GM12874 (cell line): Measurements from ENCODE around the gene STK32A.

Experiments
- TF ChIP-seq, protein P1 (sequence below): IDR thresholded peaks from 2 replicates; pipeline ENCODE4 v1.5.1; 2011; ENCODE audit warnings: low read depth, mild to moderate bottlenecking, control low read depth, low read length, moderate library complexity; ENCODE audit not compliant: insufficient read depth

STK32A gene

GRCh38 chr5:147332658-147333057 lies 97.8 kb downstream of the STK32A start:
- TF ChIP-seq, protein P1, sequence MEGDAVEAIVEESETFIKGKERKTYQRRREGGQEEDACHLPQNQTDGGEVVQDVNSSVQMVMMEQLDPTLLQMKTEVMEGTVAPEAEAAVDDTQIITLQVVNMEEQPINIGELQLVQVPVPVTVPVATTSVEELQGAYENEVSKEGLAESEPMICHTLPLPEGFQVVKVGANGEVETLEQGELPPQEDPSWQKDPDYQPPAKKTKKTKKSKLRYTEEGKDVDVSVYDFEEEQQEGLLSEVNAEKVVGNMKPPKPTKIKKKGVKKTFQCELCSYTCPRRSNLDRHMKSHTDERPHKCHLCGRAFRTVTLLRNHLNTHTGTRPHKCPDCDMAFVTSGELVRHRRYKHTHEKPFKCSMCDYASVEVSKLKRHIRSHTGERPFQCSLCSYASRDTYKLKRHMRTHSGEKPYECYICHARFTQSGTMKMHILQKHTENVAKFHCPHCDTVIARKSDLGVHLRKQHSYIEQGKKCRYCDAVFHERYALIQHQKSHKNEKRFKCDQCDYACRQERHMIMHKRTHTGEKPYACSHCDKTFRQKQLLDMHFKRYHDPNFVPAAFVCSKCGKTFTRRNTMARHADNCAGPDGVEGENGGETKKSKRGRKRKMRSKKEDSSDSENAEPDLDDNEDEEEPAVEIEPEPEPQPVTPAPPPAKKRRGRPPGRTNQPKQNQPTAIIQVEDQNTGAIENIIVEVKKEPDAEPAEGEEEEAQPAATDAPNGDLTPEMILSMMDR, result no peak

DNA sequence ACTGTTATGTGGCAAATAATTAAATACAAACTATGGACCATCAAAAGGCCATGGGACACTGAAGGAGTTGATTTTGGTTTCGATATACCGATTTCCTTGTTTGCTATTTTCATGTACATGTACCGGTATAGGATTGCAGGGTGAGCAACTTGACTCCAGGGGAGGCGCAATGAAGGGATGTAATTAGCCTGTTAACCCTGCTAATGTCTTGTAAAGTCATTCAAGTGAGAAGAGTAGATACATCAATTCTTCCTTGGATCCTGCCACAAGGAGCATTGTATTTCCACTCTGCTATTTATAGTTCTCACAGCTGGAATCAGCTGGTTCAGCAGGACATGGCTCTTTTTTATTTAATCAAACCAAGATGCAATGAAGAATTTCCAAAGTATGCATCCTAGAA lies 102.0 kb downstream of the STK32A start:
- TF ChIP-seq, protein P1, result no peak

- TF ChIP-seq, protein P1, result peak; percentile 16; the same call in 1 of the 2 replicates
Observed at GRCh38 chr5:147339313-147339712, 104.5 kb downstream of the STK32A start.

DNA sequence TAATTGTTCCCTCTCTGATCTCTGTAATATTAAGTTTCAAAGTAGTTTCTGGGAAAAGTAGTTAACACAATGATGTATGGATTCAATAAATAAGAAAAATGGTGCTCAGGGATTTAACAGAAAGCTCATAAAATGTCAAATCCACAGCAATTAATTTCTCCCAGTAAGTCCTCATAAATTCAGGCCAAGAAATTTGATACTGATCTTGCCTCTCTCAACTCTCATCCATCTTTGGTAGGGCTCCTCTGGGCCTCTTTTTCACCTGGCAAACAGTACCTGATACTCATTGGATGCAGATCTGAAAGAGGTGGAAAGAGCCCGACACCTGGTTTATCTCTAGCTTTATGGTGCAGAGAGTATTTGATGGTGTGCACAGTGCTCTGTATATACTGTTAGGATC lies 106.1 kb downstream of the STK32A start:
- TF ChIP-seq, protein P1, result no peak

- TF ChIP-seq, protein P1, result no peak
Observed at GRCh38 chr5:147341345-147341744, 106.5 kb downstream of the STK32A start.

- TF ChIP-seq, protein P1, result no peak
Observed at GRCh38 chr5:147344861-147345260, 110.0 kb downstream of the STK32A start.

- TF ChIP-seq, protein P1, result no peak
Observed at GRCh38 chr5:147346006-147346561, 111.3 kb downstream of the STK32A start.

GRCh38 chr5:147348046-147348445 lies 113.2 kb downstream of the STK32A start:
- TF ChIP-seq, protein P1, result no peak
